NCI-H1436 (cell line): Measurements from ENCODE around the gene AKT3.
"Not testable (repeated sequence)": the region's sequence is repeated elsewhere in the genome, so short reads cannot be mapped to it uniquely, and the experiment has no call there.

ENCODE experiments used
- DNase-seq: peaks from one replicate; lab custom pipeline; 2025; lab: John Stamatoyannopoulos, UW

Gene AKT3

DNA sequence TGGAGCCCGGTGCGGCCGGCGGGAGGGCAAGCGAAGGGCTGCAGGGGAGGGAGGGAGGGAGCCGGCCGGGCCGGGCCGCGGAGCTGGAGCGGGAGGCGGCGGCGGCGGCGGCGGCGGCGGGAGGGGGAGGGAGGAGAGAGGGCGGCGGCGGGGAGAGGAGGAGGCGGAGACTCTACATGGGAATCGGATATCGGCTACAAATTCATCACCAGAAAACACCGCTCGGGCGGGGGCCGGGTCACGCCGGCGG, at the start of gene AKT3:
AKT3 (minus strand) TSS at position 42 of the 250 bp plus-strand sequence. CDS start 7,073 bp downstream, outside the sequence.
- DNase-seq: peak; percentile 89

DNA sequence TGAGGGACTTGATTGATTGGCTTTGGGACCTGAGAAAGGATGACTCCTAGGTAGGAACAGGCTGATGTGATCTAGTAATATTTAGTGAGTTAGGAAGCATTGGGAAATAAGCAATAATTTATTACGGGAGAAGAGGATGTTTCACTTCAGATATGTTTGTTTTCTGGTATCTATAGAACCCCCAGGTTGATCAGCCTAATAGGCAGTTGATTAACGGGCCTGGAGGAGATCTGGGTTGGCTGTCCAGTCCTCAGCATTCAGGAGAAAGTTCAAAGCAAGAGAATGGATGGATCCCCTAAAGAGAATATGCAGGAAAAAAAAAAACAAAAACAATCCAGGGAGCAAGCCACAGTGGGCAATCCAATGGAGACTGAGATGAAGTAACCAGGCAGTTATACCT, 48.2 kb upstream of the AKT3 start:
- no peak for DNase-seq

DNA sequence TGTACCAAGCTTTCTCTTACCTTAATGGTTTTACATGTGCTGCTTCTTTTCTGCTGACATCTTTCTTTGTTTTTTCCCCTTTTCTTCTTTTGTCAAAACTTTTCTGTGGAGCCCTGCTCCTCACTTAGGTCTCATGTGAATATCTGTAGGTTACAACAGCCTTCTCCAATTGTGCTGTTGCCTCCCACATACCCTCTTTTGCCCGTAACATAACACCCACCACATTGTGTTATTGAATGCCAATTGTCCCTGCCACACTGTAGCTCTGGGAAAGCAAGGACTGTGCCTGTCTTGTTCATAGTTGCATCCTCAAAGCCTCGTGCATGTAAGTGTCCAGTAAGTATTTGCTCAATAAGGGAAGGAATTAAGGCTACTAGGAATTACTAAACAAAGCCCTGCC, 46.3 kb upstream of the AKT3 start:
- no peak for DNase-seq

GRCh38 chr1:243892456-243892855, 42.4 kb upstream of the AKT3 start:
- no peak for DNase-seq

DNA sequence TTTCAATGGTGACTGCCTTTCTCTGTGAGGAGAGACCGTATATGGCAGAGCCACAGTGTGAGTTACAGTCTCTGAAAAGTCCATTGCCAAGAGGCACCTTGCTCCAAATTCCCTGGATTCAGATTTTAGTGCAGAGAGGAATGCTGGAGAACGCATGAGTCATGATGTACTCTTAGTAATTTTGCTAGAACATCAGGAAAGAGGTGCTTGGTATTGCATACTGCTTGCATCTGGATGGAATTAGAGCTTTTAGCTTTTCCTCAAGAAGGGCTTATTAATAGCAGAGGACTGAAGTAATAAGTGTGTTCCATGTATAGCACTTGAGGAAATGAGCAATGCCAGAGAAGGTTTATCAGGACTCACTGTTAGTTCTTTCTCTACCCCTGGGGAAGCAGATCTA, 40.5 kb upstream of the AKT3 start:
- DNase-seq: no peak

DNA sequence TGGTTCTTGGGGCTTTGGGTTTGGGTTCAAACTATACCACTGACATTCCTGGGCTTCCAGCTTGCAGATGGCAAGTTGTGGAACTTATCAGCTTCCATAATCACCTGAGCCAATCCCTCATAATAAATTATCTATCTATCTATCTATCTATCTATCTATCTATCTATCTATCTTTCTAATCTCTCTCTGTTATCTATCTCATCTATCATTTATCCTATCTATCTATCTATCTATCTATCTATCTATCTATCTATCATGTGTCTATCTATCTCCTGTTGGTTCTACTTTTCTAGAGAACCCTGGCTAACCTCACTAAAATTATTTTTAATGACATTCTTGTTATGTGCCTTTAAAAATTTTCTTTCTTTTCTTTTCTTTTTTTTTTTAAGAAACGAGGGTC, 35.8 kb upstream of the AKT3 start:
- DNase-seq: no peak

GRCh38 chr1:243884603-243885002, 34.6 kb upstream of the AKT3 start:
- DNase-seq: no peak

DNA sequence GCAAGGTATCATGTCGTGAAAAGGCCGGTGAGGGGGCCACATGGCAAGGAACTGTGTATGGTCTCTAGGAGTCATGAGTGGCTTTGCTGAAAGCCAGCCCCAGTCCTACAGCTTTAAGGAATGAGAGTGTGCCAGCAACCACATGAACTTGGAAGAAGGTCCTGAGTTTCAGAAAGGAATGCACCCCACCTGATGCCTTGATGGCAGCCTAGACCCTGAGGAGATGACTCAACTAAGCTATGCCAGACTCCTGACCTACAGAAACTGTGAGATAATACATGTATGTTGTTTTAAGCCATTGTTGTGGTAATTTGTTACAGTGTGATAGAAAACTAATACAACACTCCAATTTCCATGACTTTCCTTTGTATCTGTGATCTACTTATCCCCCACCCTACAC, 33.5 kb upstream of the AKT3 start:
- DNase-seq: no peak

- DNase-seq: no peak
Observed at GRCh38 chr1:243882276-243882675, 32.2 kb upstream of the AKT3 start.

GRCh38 chr1:243877058-243877457, 27.0 kb upstream of the AKT3 start:
- not testable (repeated sequence) for DNase-seq

DNA sequence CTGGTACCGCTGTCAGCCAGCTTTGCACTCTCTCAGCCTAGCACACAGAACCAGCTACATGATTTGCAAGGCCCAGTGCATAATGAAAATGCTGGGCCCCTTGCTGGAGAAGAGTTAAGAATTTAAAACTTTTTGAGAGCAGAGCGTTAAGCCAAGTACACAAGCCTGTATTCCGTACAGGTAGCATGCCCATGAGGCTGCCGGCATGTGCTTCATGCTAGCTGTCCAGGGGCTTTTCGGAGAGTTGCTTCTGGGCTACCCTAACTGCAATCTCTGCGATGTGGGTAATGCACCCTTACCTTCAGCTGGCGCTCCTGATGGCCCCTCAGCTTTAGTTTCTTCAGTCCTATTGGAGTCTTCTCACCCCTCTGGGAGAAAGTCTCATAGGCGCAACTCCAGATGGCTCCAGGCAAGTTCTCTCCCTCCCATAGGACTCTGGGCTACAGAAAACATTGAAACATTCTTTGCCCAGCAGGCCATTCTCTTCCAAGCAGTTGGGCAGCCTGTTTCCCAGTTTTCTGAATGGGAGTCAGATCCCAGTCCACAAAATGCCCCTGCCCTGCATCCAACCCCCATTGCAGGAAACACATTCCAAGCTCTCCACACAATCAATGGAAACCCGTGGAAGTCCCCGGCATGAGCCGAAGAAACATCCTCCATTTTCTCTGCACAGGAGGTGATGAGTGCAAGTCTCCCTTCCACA, 5.7 kb upstream of the AKT3 start:
- DNase-seq: no peak

DNA sequence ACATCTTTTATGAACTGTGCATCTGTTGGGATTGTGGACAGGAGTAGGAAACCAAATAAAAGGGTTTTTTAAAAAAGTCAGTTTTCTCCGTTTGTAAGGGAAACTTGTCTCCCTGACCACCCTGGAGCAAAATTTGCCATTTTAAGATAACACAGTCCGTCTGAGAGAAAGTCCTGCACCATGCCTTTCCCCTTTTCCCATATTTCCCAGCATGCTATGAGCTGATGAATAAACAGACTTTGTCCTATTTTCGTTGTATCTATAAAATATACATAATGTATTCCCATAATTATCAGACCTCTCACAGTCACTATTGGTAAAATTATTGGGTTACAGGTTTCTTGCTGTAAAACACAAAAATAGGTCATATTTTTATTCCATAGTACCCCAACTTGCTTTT, 1.7 kb upstream of the AKT3 start:
- no peak for DNase-seq

DNA sequence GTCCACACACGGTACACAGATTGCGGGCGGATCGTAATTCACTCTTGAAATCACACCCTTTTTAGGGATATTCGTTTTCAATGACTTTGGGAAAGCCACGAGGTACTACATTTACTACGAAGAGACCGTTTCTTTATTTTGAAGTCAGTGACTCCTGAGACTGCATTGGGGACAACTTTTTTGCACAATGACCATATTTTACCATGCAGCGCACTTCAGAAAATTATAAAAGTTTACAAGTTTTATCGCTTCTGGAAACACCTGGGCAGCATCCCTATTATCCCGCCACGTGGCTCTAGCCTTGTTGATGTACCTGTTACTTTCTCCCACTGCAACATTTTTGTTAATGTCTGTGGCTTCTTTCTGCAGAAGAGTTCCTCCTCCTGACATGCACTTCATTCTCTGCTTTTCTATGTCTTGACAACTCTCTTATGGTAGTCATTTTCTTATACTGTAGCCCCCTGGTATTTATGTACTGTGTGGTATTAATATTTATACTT, 1.3 kb upstream of the AKT3 start:
- no peak for DNase-seq

DNA sequence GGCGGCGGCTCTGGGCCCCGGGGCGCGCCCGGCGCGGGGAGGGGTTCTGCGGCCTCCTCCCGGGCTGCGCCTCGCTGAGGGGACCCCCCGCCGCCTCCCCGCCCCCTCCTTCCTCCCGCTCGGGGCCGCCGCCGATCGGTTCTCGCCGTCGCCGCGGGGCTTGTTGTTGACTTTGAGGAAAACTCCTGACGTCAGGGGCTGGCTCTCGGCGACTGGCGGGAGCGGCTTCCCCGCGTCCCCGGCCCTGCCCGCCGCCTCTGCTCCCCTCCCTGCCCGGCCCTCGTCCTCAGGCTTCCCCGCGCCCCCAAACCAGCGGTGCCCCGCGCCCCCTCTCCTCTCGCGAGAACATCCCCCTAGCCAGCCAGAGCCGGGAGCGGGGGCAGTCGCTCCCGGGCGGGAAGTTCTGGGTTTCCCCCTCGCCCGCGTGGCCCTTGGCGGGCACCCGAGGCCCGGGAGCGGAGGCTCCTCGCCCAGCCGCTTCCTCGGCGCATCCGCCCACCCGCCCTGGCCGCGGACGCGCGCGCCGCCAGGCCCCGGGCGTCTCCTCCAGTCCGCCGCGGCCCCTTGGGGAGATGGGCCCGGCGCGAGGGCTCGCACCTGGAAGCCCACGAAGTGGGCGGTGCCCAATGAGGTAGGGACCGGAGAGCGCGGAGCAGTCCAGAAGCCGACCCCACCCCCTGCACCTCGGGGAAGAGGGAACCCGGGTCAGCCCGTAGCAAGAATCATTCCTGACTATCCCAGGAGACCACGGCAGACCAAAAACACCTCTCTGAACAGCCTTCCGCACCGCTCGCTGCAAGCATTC, 611 bp upstream of the AKT3 start:
- DNase-seq: peak; percentile 94

GRCh38 chr1:243849421-243850201, 432 bp downstream of the AKT3 start:
- DNase-seq: peak; percentile 22

DNA sequence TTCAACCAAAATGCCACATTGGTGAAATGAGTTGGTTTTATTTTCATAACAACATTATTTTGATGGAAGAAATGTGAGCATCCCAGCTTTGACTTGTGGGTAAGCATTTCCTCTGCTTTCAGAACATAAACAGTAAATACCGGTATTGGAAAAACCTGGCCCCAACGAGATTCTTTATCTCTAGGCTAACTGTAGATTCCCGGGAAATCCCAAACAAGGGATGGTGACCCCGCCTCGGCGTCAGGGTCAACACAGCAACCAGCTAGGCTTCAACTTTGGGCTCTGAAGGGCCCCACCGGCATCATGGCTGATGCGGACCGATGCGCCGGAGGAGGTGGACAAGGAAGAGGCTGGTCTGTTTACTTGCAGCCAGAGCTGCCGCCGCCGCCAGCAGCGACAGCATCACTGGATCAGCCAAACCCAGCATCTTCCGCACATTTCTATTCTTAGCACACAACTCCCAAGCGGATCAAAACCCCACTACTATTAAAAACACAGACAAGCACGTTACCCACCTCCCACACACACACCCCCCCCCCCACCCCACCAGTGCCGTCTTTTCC, 1.1 kb downstream of the AKT3 start:
- peak; percentile 26 for DNase-seq

DNA sequence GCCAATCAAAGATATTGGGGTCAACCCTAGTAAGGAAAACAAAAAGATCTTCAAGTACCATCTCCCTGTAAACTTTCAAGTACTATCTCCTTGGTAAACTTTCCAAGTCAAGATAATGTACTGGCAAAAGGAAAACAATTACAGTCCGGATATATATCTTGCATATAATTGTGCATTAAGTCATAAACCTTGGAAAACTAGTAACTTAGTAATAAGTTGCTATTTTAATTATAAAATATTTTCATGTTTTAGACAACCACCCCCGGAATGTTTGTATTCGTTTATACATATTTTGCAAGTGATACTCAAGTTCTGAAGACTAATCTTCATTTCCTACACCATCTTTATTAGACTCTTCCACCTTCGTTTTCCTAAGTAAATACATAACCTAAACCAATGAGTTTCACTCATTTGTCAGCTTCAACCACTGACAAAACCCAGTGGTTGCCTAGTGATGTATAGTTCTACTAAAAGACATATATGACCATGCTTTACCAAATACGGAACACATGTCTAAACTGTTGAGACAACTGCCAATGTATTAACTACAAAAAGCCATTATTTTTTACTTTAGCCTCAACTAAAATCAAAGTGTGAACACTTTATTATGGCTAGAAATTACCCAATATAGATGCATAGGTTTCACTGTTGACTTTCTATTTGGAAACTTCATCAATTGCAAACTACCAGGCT, 1.7 kb downstream of the AKT3 start:
- no peak for DNase-seq

GRCh38 chr1:243846761-243847160, 3.3 kb downstream of the AKT3 start:
- no peak for DNase-seq

DNA sequence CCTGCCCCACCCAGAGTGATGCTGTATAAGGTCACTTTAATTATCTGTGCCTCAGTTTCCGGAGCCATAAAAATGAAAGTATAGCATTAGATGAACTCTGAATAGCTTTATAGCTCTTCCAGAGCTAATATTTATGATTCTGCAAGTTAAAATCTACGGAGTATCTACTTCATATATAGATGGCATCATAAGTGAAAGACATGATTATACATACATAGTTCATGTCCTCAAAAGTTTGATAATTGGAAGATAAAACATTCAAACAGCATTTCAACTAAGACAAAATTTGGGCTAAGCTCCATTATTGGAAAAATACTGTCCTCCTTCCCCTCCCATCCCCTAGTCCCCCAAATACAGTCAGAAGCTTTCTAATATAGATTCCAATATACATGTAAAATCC, 4.2 kb downstream of the AKT3 start:
- DNase-seq: no peak

DNA sequence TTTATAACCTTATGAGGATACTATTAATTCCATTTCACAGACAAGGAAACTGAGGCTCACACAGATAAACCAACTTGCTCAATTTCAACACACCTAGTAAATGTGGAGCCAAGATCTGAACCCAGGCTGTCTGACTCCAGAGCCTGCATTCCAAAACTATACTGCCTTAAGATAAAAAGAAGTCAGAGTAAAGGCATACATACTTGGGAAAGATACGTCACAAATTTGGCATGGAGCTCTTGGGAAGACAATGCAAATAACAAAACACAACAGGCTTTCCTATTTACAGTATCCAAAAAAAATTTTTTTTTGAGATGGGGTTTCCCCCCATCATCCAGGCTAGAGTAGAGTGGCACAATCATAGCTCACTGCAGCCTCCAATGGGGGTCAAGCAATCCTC, 5.9 kb downstream of the AKT3 start:
- no peak for DNase-seq

GRCh38 chr1:243842978-243843511, 7.0 kb downstream of the AKT3 start:
- no peak for DNase-seq

- DNase-seq: no peak
Observed at GRCh38 chr1:243842161-243842560, 7.9 kb downstream of the AKT3 start.
